ENCODE data around the gene KDM1B.
A peak's percentile ranks its signal among the peaks of the same experiment; 100 is the strongest.

Gene KDM1B

DNA sequence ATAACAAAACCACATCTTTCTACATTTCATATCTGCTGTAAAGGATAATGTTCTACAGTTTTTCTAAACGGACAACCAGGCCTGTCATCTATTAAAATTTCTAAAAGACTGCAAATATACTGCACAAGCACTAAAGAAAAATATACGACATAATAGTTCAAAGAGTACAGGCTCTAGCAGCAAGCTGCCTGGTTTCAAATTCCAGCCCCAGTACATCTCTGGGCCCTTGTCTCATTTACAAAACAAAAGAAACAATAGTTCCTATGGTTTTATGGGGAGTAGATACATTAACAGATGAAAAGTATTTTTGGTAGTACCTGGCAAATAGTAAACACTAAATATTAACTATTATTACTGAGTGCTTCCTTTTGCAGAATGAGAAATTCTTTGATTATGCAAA, 85.0 kb downstream of the KDM1B start:
- DNase-seq: no peak

DNA sequence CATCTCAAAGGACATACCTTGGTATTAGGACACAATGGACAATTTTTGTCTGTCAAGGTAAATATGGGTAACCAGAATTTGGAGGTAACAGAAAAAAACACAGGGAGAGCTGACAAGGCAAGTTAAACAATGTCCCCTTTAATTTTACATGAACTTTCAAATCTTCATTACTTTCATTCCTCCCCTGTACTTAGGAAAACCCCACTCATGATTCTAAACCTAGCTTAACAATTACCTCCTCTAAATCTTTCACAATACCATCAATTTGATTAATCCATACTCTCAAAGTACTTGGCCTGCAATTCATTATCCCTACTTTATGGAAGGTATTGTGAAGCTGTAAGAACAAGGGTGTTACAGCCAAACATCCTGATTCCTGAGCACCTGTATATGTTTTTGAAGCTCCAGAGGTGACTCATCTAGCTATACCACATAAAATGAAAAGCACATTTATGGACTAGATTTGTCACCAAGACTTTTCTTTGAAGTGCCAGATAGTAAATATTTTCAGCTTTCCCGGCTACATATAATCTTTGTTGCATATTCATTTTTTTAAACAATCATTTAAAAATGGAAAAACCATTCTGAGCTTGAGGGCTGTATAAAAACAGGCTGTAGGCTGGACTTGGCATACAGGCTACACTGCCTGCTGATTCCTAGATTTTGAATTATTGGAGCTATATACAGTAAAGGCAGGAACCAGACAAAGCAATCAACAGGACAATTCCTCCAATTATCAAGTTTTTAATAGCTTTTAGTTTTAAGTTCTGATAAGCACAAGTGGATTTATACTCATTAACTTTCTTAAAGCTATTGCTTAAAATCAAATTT, 86.2 kb downstream of the KDM1B start:
- no peak for DNase-seq

DNA sequence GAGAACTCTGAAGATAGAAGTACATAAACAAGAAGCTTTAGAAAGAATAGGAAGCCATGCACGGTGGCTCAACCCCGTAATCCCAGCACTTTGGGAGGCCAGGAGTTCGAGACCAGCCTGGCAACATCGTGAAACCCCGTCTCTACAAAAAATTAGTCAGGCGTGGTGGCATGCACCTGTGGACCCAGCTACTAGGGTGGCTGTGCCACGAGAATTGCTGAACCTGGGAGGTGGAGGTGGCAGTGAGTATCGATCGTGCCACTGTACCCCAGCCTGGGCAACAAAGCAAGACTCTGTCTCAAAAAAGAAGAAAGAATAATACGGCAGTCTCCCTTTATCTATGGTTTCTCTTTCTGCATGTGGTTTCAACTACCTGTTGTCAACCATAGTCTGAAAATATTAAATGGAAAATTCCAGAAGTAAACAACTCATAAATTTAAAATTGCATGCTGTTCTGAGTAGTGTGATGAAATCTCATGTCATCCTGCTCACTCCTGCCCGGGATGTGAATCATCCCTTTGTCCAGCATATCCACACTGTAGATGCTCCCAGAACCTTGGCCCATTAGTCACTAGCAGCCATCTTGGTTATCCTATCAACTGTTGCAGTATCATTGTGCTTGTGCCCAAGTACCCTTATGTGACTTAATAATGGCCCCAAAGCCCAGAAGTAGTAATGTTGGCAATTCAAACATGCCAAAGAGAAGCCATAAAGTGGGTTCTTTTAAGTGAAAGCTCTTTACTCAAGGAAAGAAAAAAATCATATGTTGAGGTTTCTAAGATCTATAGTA, 87.0 kb downstream of the KDM1B start:
- no peak for DNase-seq

DNA sequence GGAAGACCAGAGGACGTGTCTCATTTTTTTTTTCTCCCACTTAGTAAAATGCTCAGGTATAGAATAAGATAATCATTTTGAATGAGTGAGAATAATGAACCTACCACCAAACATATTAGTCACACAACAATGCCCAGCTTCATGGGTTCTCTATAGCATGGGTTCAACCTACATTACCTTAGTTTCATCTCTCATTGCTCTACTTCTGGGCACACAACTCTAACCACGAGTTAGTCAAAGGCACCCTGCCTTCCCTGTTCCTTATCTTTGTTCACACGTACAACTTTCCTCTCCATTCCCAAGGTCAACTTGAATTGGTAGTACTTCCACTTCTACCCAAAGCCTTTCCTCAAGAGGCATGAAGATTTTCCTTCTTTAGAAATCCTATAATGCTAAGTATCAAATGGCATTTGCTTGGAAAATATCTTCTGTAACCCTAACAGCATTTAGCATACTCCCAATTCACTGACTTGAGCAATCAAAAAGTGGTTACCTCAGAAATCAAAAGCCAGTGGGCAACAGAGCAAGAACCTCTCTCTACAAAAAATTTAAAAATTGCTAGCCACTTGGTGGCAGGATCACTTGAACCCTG, 88.2 kb downstream of the KDM1B start:
- no peak for DNase-seq

DNA sequence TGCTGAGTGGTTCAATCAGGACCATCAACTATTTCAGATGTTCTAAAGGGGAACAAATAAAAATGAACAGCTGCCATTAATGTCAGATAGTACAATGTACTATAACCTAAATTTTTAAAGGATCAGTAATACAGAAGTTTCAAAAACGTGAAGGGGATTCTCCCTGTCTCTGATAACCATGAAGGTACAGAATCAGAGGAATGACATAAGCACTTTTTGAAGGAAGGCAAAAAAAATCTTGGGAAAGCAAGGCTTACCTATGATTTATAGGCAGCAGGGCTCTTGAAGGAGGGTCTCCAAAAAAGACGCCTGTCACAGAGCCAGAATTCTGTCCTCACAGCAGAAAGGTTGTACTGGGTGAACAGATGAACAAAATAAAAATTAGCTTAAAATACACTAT, 89.0 kb downstream of the KDM1B start:
- DNase-seq: no peak

DNA sequence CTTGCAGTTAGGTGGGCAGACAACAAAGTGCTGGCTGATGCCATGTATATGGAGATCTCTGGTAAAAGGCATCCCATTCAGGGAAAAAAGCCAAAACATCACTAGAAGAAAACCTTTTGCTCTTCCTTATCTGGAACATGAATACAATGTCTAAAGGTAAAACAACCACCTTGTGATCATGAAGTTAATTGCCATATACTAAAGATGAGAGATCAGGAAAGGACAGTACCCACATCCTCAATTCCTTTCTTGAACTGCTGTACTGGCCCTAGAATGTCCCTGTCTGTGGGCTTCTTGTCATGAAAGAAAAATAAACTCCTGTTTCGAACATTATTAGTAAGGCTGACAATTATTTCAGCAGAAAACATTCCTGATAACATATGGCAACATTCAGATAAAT, 89.9 kb downstream of the KDM1B start:
- no peak for DNase-seq

DNA sequence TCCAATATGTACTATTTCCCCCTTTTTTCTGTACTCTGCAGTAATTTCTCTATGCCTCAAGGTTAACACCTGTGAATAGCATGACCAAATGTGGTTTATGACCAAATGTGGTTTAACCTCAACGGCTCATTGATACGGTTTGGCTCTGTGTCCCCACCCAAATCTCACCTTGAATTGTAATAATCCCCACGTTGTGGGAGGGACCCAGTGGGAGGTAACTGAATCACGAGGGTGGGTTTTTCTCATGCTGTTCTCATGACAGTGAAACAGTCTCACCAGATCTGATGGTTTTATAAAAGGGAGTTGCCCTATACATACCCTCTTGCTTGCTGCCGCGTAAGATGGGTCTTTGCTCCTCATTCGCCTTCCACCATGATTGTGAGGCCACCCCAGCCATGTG, 90.4 kb downstream of the KDM1B start:
- DNase-seq: no peak

DNA sequence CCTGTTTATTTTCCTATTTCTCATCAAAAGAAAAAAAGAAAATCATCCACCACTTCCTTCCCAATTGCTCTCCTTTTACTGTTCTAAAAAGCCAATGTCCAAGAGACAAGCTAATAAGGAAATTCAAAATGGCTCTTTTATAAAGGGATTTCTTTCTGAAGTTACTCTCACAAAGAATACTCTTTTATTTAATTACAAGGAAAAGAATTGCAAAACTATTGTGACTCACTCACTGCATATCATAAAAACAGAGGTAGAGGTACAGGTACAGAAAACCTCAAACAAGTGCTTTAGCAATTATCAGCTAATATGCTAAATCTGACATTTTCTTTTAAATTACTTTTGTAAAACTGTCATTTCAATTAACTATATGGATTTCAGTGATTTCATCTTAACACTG, 91.0 kb downstream of the KDM1B start:
- no peak for DNase-seq

DNA sequence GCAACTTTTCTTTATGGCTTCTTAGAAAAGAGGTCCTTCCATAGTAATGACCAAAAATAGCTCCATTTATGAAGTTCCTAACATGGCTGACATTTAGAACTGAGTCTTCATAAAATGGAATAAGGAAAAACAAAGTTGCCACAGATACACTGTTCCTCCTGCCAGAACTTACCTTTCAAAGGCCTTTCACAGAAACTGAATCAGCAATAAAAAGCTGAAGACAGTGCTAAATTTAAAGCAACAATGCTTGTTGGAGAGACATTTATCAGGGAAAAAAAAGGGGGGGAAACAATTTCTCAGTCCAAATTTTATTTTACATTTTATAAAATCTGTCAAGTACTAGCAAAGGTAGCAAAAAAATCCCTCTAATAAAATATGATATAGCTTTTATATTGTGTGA, 91.8 kb downstream of the KDM1B start:
- no peak for DNase-seq

DNA sequence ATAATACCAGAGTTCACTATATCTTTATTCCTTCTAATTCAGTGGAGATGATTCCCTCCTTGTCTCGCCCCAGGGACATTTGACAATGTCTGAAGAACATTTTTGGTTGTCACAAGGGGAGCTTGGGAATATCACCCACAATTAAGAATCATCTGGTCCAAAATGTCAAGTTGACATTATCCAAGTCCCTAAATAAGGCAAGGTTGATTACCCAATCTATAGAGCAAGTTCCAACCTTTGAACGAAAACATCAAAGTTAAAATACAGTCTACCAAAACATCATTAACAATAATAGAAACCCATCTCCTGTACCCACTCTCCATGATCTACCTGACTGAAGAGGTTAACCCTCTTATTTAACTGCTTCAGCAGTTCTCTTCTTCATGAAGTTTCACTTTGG, 93.5 kb downstream of the KDM1B start:
- no peak for DNase-seq

DNA sequence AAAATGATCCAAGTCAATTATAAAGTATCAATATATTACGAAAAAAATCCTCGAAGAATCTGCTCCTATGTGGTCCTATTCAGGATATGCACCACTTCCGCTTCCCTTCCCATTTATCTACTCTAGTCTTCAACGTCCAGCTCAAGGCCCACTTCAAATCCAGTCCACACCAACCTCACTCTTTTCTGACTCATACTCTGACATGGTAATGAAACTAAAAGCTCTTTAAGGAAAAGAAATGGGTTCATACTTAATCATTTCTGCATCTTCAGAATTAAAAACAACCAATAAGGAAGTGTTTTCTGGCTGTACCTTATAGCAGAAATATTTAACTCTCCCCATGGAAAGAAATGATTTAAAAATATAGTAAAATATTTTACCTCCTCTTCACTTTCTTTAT, 94.0 kb downstream of the KDM1B start:
- no peak for DNase-seq

DNA sequence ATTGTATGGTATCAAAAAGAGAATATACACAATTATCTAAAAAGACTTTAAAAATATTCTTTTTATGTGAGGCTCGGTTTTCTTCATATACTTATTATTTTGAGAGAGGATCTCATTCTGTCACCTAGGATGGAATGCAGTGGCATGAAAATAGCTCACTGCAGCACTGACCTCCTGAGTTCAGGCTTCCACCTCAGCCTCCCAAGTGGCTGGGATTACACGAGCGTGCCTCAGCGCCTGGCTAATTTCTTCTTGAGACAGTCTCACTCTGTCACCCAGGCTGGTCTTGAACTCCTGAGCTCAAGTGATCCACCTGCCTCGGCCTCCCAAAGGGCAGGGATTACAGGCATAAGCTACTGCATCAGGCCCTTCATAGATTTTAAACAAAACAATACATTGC, 98.4 kb downstream of the KDM1B start:
- no peak for DNase-seq

DNA sequence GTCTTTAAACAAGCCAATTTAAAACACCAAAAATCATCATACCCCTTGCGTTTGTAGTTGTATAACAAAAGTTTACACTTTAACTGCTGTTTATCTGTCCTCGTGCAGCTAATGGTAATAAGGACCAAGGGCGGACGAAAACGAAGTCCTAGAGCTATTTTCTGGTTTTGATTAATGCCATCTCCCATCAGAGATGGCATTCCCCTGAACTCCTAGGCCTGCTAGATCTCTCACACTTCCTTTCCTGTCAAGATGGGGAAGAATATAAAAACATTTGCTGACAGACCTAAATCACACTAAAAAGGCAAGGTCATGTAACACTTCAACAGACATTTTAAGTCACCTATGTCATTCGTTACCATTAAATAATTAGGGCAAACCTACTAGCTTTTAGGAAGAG, 99.6 kb downstream of the KDM1B start:
- DNase-seq: no peak

DNA sequence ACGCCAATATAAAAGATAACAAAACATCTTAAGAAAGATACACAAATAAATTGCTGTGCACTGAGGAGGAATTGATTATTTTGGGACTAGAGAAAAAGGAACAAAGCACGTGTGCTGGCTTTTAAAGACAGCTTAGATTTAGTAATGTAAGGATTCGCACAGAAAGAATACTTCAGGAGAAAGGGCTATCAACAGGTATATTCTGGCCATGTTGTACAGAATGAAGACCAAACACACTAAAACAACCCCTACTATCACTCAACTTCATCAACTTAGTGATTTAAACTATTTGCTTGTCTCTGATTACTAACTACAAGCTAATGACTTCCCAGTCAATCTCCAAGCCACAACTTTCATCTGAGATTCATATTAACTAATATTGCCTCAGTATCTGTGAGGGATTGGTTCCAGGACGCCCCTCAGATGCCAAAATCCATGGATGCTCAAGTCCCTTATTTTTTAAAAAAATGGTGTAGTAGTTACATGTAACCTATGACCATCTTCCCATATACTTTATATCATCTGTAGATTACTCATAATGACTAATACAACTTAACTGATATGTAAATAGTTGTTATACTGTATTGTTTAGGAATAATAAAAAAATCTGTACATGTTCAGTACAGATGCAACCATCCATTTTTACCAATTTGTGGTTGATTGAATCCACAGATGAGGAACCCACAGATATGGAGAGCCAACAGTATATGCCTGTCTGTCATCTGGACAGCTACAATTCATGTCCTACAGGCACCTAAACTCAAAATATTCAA, 104.6 kb downstream of the KDM1B start:
- no peak for DNase-seq

DNA sequence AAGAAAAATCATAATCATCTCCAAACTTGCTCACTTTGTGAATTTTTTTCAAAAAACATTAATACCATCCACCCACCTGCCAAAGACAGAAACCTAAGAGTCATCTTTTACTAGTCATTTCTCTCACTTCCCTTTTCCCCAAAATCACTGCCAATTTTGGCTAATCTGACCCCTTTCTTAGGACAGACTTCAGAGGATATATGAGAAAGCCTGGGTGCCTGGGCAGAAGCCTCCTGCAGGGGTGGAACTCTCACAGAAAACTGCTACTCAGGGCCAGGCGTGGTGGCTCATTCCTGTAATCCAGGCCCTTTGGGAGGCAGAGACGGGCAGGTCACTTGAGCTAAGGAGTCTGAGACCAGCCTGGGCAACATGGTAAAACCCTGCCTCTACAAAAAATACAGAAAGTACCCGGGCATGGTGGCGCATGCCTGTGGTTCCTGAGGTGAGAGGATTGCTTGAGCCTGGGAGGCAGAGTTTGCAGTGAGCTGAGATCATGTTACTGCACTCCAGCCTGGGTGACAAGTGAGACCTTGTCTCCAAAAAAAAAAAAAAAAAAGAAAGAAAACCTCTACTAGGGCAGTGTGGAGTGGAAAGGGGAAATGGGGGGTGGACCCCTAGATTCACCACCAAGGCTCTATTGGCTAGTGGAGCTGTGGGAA, 105.4 kb downstream of the KDM1B start:
- no peak for DNase-seq

DNA sequence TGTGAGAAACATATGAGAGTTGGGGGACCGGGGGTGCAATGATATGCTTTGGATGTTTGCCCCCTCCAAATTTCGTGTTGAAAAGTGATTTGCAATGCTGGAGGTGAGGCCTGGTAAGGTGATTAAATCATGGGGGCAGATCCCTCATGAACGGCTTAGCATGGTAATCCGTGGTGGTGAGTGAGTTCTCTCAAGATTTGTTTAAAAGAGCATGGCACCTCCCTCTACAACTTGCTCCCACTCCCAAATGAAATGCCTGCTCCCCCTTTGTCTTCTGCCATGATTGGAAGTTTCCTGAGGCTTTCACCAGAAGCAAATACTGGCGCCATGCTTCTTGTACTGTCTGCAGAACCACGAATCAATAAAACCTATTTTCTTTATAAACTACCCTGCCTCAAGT, 106.7 kb downstream of the KDM1B start:
- no peak for DNase-seq

DNA sequence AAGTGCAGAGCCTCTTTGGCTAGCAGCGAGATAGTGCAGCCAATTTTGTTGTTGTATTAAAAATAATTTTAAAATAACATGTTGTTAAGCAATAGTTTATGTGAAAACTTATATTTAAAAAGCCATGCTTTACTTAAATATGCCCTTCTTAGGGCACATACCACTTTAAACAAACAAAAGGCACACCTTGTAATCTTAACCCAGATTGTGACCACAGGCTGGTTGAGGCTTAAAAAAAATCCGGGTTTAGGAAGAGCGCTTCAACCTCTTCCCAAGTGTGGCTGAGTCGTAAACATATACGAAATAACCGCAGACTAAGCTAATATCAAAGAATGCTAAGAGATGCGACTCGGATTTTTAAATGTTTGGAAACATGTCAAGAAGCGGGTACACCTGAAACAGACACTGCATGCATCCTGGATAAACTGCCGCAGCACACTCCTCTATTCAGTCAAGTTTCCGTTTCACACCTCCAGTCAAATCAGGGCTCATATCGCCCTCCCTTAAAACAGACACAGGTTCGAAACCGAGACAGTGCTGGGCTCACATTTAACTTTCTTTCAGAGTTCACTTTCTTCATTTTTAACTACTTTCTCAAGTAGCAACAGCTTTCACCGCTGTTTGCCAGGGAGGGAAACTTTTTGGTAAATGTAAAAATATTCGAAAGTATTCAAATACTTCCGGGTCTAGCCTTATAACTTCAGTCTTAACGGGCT, 107.6 kb downstream of the KDM1B start:
- peak; percentile 26 for DNase-seq

DNA sequence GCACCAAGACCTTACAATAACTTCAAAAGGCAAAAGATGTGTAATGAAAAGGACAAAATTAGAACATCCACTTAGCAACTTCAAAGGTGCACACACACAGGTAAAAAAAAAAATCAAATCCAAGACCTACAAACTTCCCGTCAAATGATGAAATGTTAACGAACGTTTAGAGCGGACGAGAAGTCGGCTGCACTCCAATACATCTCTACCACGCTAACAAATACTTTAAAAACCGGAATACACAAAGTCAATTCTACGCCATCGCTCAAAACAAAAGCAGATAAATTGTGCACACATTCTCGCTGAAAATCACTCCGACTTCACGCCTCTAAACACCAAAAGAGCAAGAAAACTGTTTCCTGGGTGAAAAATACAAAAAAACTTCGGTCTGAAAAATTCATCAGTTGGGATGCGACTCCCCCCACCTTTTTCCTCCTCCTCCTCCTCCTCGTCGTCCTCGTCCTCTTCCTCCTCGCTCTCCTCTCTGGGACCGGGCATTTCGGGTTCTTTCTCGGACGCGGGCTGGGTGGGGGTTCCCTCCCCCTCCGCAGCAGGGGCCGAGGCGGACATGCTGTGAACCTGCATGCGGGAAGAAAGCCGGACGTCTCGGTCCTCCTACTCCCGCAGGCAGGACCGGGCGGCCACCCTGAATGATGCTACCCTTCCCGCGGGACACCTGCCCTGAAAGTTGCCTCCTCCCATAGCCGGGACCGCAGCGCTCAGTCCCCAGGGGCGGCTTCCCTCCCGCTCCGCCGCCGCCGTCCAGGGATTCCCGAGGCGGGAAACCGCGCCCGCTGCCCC, 108.4 kb downstream of the KDM1B start:
- no peak for DNase-seq

DNA sequence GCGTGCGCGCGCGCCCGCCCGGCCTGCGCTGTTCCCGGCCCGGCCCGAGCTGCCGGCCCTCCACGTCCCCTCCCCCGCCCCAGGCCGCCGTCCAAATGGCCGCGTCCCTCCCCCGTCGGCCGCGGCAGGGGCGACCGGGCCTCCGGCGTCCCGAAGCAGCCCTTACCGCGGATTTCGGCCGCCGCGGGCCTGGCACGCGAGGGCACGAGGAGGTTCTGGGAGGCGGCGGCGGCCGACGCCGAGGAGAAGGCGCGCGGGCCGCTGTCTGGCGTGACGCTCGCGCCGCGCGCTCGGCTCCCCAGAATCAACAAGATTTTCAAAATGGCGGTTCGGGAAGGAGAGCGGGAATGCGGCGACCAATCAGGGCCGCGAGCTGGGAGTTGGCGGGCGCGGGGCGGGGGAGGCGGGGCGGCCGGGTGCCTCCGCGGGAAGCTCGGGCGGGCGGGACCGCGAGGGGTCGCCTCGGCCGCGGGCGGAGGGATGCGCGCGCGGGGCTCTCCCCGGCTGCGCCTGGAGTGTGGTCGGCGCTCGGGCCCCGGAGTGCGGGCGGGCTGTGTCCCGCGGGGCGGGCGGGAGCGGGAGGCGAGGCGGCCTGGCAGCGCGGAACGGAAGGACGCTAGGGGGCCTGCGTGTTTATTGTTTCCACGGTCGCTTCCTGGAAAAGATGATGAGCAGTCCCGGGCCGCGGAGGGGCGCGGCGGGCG, 109.1 kb downstream of the KDM1B start, which contains the start of gene DEK:
TSS of gene DEK (minus strand) at position 312 of the 704 bp plus-strand sequence. CDS start 543 bp downstream, outside the sequence.
- DNase-seq: peak; percentile 87

DNA sequence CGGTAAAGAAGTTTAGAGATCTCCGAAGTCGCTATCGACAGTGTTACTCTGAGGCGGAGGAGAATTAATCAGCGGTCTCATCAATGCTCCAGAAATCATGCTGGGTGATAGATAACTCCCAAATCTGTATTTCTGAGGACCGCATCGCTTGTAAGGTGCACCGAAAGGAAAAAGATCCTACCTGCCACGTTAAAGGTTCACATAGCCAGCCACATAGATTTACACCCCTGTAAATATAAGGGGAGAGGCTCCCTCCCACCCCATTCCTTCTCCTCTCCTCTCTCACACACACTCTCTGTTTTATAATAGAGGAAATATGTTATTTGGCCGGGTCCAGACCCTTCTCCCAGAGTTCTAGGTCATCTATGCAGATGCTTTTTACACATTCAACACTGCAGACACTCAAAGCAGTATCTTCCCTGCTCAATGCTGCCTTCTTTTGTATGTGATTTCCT, 109.7 kb downstream of the KDM1B start:
- peak; percentile 64 for DNase-seq
